Mucosa of gallbladder (tissue), 1 donor: ENCODE measurements around the gene USP49. TPM values are rescaled to one million over a fixed set of nuclear protein-coding genes. Genes with fewer than 3 reads are reported as not detected.
A peak's percentile ranks its signal among the peaks of the same experiment; 100 is the strongest.

Experiments used
- DNase-seq: peaks from one replicate; pipeline ENCODE4 v3.0.0-alpha.2; 2020; ENCODE audit warnings: low spot score
- total RNA-seq: library from RNA; stranded (reverse); gene quantifications from one replicate; pipeline ENCODE4 v1.2.1, GENCODE V29; 2021
- donor health status: DM: no; HTN: no; CAD: no.

Gene USP49
- total RNA-seq, 1 donor from 2014 or later = 3.3 TPM

- DNase-seq = no peak
Measured at GRCh38 chr6:41874741-41875140, 20.4 kb downstream of the USP49 start.

- DNase-seq = no peak
Measured at GRCh38 chr6:41872147-41872546, 23.0 kb downstream of the USP49 start.

- no peak for DNase-seq
Measured at GRCh38 chr6:41871691-41872090, 23.5 kb downstream of the USP49 start.

GRCh38 chr6:41859356-41859755 is 35.8 kb downstream of the USP49 start:
- DNase-seq = no peak

- DNase-seq = no peak
Measured at GRCh38 chr6:41858703-41859102, 36.5 kb downstream of the USP49 start.

GRCh38 chr6:41850861-41851260 is 44.3 kb downstream of the USP49 start:
- no peak for DNase-seq

- DNase-seq = peak; percentile 73
Measured at GRCh38 chr6:41846666-41847237, 48.4 kb downstream of the USP49 start.

GRCh38 chr6:41843178-41843577 is 52.0 kb downstream of the USP49 start:
- DNase-seq = no peak

GRCh38 chr6:41840326-41840725 is 54.8 kb downstream of the USP49 start:
- no peak for DNase-seq

GRCh38 chr6:41836660-41837052 is 58.5 kb downstream of the USP49 start:
- no peak for DNase-seq

GRCh38 chr6:41836022-41836659 is 59.0 kb downstream of the USP49 start:
- DNase-seq = no peak

GRCh38 chr6:41832263-41832662 is 62.9 kb downstream of the USP49 start:
- DNase-seq = no peak

GRCh38 chr6:41826343-41827022 is 68.7 kb downstream of the USP49 start:
- no peak for DNase-seq

GRCh38 chr6:41824571-41825569 is 70.3 kb downstream of the USP49 start:
- DNase-seq = no peak

GRCh38 chr6:41823178-41823577 is 72.0 kb downstream of the USP49 start:
- DNase-seq = no peak

- DNase-seq = no peak
Measured at GRCh38 chr6:41822021-41822420, 73.2 kb downstream of the USP49 start.

- DNase-seq = no peak
Measured at GRCh38 chr6:41821266-41821665, 73.9 kb downstream of the USP49 start.

GRCh38 chr6:41818271-41819054 is 76.7 kb downstream of the USP49 start:
- DNase-seq = no peak

GRCh38 chr6:41815587-41815986 is 79.6 kb downstream of the USP49 start:
- no peak for DNase-seq

- no peak for DNase-seq
Measured at GRCh38 chr6:41814629-41815028, 80.5 kb downstream of the USP49 start.

- DNase-seq = no peak
Measured at GRCh38 chr6:41813956-41814355, 81.2 kb downstream of the USP49 start.
